Neural cell (in vitro differentiated cells): ENCODE measurements around the gene ATP7B.

ENCODE experiments used
- CTCF ChIP-seq: fragments of 450-650 bp; IDR thresholded peaks from 2 replicates; pipeline ENCODE4 v1.5.1; 2014; ENCODE audit warnings: antibody characterized with exemption, mild to moderate bottlenecking, moderate library complexity; ENCODE audit not compliant: poor library complexity, severe bottlenecking
- MXI1 ChIP-seq: fragments of 450-650 bp; conservative IDR thresholded peaks from 2 replicates; pipeline ENCODE4 v1.6.1; 2014; ENCODE audit warnings: antibody characterized with exemption, mild to moderate bottlenecking; ENCODE audit not compliant: poor library complexity, severe bottlenecking
- POLR2AphosphoS5 ChIP-seq: IDR thresholded peaks from 2 replicates; pipeline ENCODE4 v1.6.1; 2012
- SMC3 ChIP-seq: fragments of 450-650 bp; conservative IDR thresholded peaks from 2 replicates; pipeline ENCODE4 v1.6.1; 2014; ENCODE audit warnings: antibody characterized with exemption, mild to moderate bottlenecking, moderate library complexity; ENCODE audit not compliant: poor library complexity
- TAF1 ChIP-seq: IDR thresholded peaks from 2 replicates; pipeline ENCODE4 v1.6.1; 2012; ENCODE audit warnings: low read depth

- no peak for TF ChIP-seq POLR2AphosphoS5
- TF ChIP-seq TAF1, result no peak
- TF ChIP-seq SMC3, result no peak
- no peak for TF ChIP-seq CTCF
- TF ChIP-seq MXI1, result no peak
Observed at GRCh38 chr13:51981355-51981754, 29.9 kb downstream of the ATP7B start.
